SW480 (cell line): Measurements from ENCODE around the gene EFNA1.

ENCODE experiments used
- DNase-seq: peaks from one replicate; pipeline ENCODE4 v3.0.0-alpha.2; 2016; ENCODE audit warnings: low spot score

The EFNA1 gene

DNA sequence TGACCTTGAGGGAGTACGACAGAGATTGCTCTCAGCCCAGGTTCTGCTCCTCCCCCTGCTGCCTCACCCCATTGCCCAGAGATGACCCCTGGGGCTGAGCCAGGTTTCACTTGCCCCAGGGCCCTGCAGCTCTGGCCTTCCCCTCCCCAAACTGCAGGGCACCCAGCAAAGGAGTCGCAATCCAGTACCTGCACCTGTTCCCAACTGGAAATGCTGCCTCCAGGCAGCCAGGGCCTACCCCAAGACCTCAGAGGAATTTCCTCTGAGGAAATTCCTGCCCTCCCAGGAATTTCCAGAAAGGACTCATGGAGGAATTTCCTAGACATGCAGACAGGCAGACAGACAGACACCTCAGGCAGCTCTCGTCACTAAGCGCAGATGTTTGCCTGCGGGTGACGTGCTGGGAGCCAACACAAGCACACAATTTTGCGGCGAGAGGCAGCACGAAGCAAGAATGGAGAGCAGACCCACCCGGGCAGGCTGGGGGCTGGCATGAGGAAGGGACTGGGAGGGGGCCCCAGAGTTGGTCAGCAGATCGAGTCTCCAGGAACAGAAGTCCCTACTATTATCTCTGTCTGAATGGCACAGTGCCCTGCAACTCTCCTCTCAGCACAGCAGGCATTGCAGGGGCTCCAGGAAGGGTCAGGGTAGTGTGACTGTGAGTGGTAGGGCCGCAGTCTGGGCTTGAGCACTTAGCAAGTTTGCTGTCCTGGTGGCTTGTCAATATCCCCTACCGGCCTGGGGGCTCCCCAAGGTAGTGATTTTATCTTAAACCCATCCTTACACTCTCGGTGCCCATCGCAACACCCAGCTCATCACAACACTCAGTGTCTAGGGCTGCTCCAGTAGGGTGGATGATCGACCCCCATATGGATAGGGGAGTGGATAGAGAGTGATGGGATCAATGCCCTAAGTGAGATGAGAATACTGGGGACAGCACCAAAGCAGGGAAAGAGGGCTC is 2.9 kb upstream of the EFNA1 start:
- DNase-seq: no peak

DNA sequence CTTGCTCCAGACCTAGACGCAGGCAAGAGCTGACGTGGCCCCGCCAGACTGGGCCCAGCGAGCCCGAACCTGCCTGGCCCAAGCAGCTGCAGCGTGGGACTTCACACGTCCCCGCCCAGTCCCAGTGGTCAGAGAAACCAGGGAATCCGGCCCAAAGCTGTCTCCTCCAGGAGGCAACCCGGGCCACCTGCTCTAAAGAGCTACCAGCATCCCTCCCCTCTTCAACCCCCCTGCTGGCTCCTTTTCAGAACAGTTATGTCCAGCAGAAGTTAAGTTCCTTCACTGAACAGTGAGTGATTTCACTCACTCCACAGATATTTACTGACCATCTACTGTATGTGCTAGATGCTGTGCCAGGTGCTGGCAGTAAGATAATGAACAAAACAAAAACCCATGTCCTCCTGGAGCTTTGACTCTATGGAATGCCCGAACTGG is 2.1 kb upstream of the EFNA1 start:
- DNase-seq: no peak

DNA sequence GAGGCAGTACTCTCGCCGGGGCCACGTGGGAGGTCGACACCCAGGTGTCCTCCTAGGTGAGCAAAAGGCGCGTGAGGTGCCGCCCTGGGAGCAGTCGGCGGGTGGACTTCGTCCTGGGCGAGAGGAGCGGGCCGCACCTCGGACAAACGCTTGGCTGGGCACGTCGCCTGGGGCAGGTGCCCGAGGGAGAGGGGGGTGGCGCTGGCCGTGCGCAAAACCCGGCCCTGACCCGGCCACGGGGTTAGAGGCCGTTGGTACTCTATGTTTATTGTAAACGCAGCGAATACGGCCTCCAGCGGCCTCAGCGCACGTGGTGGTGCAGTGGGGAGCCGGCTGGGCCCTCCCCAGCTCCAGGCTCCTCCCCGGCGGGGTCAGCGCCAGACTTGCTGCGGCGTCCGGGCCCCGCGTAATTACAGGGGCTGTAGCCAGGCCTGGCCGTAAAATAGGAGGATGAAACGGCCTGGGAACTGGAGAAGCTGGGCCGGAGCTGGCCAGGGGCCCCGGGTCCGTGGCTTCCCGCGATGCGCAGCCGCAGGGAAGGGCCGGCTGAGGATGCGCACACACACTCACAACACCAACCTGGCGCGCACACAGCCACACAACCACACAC is 1.6 kb upstream of the EFNA1 start:
- peak; percentile 63 for DNase-seq

DNA sequence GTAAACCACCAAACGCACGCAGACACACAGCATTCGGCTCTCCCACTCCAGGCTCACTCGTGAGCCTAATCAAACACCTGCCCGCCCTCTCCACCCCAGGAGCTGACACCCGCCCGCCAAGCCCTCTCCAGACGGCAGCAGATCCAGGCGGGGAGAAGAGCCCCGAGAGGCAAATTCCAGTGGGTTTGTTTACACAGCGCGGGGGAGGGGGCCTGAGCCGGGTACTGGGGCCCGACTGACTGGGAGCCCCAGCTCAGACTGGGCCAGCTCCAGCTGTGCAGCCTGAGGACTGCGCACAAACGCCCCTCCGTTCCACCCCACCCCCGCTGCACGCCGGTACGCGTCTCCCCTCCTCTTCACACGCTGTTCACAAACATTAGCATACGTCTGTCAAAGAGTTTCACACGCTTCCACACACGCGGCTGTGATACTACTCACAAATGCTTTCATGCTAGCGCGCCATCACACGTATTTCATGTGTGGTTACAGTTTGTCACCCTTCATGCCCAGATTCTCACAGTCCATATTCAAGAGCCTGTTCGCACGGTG is 1.0 kb upstream of the EFNA1 start:
- DNase-seq: peak; percentile 86

DNA sequence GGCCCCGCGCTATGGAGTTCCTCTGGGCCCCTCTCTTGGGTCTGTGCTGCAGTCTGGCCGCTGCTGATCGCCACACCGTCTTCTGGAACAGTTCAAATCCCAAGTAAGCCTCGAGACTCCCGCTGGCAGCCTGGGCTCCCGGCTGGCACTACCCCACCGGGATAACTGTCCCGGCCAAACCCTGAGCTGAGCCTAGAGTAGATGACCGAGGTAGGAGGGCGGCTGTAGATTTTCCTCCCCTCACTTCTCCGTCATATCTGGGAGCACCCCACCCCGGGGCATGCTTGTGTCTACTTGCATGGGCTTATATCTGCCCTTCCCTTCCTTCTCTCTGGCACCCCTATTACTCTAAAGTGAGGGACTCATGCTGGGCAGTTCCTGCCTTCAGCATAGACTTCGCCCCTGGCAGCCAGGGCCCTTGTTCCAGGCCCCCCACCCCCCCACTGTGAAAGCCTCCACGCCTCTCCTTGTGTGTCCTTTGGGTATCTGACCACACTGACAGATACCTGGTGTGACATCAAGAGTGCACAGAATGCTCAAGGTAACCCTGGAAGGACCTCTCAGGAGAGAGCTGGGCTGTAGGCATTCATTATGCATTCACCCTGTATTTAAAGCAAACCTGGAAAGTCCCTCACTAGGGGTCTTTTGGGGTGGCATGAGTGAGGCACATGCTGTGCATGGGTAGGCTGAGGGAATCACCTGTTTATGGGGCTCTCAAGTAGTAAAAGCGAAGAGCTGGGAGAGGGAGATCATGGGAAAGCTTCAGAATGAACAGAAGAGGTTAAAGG is 485 bp downstream of the EFNA1 start:
- DNase-seq: no peak

DNA sequence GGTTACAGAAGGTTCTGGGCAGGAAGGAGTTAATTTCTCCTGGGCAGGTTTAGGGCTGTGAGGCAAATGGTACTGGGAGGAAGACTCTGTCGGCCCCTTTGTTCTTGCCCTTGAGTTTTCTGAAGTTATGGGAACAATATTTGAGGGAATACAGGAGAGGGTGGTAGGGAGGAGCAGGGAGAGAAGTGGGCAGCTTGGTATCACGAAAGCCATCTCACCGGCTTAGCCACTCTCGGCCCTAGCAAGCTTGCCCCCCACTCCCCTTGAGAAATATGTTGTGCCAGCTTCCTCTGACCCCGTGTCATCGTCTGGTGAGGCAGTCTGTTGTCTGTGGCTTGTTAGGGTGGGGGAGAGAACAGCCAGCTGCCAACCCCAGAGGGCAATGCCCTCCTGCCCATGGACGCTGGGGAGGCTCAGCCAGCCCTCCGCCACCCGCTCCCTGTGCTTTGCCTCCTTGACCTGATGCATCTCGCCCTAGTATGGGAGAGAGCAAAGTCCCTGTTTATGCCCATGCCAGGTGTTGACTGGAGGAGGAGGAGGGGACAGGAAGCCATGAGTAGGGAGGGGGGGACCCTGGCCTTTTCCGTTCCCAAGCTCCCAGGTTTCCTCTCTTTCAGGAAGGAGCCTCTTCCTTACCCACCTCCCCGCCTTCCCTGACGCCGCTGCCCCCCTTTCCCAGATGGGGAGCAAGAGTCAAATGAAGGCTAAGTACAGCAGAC is 1.2 kb downstream of the EFNA1 start:
- peak; percentile 79 for DNase-seq

DNA sequence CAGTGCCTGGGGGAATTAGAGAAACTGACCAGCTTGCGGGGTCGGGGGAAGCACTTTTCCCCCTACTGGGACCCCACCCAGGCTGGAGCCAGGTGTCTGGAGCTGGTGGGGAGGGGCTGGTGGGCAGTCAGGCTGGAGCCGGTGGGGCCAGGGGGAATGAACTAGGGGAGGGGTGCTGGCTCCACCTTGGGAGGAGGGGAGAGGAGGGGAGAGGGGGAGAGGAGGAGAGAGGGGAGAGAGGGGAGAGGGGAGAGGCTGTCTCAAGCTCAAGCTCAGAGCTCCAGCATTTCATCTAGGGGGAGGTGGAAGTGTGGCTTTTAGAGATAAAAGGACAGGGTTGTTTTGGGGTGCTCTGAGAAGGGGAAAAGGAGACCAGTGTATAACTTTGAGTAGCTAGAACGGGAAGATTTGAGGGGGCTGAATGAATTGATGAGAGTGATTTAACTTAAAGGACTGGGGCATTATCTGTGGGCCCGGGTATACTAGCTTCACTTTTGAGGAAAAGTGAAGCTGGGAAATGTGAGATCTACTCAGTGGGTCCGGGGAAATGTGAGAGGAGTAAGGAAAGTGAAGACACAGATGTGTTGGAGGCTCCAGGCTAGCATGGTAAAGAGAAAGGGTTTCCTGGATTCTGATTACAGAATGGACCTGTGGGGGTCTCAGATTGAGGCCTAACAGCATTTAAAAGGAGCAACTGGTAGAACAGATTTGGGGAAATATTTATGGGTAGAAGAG is 2.8 kb downstream of the EFNA1 start:
- DNase-seq: no peak

DNA sequence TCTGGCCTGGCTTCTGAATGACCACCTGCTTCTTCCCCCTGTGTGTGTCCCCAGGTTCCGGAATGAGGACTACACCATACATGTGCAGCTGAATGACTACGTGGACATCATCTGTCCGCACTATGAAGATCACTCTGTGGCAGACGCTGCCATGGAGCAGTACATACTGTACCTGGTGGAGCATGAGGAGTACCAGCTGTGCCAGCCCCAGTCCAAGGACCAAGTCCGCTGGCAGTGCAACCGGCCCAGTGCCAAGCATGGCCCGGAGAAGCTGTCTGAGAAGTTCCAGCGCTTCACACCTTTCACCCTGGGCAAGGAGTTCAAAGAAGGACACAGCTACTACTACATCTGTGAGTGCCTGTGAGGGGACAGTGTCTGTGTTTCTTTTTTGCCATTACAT is 3.6 kb downstream of the EFNA1 start:
- no peak for DNase-seq

DNA sequence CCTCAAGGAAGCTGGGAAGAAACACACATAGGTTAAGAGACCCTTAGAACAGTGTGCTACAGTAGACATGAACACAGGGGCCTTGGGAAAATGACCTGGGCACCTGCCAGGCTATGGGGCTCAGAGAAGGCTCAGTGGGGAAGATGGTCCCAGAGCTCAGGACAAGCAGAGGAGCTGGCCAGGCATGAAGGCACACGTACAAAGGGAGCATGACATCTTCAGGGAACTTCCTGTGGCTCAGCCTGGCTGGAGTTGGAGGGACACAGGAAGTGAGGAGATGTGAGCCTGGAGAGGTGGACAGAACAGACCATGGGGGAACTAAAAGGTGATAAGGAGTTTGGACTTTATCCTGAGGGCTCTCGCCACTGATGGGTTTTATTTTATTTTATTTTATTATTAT is 4.2 kb downstream of the EFNA1 start:
- DNase-seq: no peak

DNA sequence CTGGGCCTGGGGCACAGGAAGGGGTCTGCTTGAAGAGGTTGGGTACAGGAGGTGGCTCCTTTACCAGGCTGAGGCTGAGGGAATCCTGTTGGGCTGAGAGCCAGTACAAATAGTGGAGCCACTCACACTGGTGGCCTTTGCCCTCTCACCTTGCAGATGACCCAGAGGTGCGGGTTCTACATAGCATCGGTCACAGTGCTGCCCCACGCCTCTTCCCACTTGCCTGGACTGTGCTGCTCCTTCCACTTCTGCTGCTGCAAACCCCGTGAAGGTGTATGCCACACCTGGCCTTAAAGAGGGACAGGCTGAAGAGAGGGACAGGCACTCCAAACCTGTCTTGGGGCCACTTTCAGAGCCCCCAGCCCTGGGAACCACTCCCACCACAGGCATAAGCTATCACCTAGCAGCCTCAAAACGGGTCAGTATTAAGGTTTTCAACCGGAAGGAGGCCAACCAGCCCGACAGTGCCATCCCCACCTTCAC is 6.2 kb downstream of the EFNA1 start:
- DNase-seq: no peak

DNA sequence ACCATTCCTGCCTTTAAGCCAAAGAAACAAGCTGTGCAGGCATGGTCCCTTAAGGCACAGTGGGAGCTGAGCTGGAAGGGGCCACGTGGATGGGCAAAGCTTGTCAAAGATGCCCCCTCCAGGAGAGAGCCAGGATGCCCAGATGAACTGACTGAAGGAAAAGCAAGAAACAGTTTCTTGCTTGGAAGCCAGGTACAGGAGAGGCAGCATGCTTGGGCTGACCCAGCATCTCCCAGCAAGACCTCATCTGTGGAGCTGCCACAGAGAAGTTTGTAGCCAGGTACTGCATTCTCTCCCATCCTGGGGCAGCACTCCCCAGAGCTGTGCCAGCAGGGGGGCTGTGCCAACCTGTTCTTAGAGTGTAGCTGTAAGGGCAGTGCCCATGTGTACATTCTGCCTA is 6.6 kb downstream of the EFNA1 start:
- DNase-seq: no peak

DNA sequence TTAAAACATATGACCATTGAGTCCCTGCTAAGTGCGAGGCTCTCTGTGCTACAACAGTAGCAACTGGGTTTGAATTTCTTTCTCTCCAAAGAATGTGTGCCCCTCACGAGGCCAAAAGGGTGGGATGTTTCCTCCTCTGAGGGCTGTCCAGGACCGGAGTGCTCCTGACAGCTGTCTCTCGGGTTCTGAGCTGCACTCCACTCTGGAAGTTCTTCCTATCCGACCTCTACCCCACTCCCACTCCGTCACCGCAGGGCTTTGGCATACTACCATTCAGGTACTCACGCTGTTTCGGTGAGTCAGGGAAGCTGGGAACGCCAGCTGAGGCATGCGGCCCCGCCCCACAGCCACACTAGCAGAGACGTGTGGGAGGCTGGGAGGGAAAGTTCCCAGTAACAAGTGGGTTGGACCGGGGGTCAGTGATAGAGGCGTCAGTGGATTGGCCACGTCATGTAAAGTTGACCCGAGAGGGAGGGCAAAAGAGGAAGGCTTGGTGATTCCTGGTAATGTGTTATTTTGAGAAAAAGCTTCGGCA is 7.3 kb downstream of the EFNA1 start:
- DNase-seq: peak; percentile 96

DNA sequence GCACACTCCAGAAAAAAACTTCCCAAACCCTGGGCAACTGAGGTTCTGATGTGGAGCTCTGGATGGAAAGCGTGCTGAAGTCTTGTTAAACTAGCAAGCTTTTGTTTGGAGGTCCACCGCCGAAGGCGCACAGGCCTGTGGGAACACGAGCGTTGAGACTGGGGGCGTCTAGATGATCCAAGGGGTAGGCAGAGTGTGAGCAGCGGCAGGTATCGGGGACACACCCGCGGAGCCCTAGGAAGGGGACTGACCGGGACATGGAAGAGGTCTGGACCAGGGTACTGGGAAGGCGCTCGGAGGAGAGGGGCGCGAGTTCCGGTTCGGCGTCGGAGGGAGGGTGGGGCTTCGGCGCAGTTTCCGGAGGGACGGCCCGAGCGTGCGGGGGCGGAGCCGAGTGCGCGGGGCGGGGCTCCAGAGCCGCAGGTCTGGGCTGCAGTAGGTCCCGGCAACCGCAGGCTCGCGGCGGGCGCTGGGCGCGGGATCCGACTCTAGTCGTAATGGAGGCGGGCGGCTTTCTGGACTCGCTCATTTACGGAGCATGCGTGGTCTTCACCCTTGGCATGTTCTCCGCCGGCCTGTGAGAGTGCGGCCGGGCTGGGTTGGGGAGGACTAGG is 7.8 kb downstream of the EFNA1 start, which contains the start of gene SLC50A1:
Gene SLC50A1 (plus strand): TSS at position 438 of the 614 bp plus-strand sequence. CDS start 60 bp downstream, at position 498.
- peak; percentile 92 for DNase-seq

DNA sequence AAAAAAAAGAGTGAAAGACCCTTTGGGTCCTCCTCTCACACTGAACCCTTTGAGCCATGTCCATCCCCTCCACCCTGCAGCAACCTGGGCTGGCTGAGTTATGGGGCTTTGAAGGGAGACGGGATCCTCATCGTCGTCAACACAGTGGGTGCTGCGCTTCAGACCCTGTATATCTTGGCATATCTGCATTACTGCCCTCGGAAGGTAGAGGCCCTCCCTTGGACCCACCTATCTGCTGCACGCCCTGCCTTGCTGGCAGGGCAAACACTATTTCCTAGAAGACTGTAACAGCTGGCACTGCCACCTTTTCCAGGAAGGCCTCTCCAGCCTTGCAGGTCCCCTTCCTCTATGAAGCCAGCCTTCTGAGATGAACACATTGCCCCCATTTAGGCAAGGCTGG is 9.1 kb downstream of the EFNA1 start:
- DNase-seq: no peak

DNA sequence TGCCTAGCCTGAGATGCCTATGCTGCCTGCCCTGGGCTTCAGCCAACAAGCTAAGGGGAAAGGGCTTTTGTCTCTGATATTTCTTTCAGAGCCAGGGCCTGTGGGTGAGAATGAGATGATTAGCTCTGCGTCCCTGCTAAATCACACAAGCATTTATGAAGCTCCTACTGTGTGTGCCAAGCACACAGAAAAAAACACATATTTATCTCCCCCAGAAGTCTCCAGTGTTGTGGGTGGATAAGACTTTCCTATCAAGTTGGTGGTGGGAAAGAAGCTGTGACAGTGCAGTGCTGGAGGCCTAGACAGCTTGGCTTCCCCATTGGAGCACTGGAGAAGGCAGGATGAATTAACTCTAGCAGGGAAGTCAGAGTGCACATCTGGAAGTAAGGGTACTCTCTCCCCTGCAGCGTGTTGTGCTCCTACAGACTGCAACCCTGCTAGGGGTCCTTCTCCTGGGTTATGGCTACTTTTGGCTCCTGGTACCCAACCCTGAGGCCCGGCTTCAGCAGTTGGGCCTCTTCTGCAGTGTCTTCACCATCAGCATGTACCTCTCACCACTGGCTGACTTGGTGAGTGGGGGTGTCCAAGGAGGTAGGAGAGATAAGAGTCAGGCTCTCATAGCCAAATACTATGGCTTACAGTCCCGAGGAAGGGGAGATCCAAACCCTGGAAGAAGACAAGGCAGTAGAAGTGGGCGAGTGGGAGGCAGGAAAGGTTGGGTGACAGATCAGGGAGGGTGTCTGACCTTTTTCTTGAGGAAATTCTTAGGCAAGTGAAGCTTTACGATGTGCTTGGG is 9.7 kb downstream of the EFNA1 start:
- DNase-seq: no peak

DNA sequence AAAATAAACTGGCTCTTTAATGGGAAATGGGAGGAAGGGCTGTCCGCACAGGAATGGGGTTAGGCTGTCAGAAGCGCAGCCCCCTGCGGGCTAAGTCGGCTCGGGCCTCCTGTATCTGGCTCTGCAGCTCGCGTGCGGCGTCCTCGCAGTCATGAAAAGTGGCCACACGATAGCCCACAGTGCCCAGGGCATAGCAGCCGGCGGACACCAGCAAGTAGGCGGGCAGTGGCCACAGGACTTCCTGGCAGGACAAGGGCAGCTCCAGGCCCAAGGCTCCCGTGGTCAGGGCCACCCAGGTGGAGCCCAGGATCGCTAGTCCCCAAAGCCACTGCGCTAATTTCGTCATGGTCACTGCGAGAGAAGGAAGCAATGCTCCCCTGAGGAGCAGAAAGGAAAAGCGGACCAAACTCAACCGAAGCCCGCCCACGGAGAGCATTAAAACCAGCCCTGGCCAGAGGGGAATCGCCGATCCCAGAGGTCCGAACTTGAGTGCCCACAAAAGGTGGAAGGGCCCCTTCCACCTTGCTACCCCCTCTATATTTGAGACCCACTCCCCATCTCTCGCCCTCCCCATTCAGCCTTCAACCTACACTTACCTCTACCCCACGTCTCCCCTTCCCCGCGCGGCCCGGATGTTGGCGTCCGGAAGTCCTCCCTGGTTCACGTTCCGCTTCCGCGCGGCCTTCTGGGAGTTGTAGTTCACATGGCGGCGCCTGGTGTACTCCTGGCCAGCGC is 12.4 kb downstream of the EFNA1 start, which contains the start of gene DPM3:
Gene DPM3 (minus strand): TSS at position 637 of the 735 bp plus-strand sequence. CDS start 291 bp downstream, at position 346.
- DNase-seq: peak; percentile 75

DNA sequence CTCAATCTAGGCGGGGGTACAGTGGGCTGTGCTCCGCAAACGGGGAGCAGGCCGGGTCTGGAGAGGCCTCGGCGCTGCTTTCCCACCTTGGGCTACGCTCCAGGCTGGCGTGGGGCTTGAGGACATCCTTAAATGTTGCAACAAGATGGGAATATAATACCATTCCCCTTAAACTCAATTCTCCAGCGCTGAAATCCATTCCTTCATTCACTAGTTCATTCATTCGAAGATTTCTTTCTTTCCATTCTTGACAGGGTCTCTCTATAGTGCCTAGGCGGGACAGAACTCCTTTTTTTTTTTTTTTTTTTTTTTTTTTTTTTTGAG is 12.9 kb downstream of the EFNA1 start:
- DNase-seq: no peak

DNA sequence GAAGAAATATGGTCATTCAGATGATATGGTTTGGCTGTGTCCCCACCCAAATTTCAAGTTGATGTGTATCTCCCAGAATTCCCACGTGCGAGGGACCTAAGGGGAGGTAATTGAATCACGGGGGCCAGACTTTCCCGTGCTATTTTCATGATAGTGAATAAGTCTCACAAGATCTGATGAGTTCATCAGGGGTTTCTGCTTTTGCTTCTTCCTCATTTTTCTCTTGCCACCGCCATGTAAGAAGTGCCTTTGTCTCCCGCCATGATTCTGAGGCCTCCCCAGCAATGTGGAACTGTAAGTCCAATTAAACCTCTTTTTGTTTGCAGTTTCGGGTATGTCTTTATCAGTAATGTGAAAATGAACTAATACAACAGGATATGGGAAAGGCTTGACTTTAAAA is 14.1 kb downstream of the EFNA1 start:
- DNase-seq: no peak
